IPS-NIHi11 (cell line): ENCODE data around the gene NANOS3.
A peak's percentile ranks its signal among the peaks of the same experiment; 100 is the strongest.

ENCODE experiments used
- DNase-seq: peaks from one replicate; pipeline ENCODE4 v3.0.0; 2012; ENCODE audit warnings: mixed read lengths, low spot score

NANOS3 gene

DNA sequence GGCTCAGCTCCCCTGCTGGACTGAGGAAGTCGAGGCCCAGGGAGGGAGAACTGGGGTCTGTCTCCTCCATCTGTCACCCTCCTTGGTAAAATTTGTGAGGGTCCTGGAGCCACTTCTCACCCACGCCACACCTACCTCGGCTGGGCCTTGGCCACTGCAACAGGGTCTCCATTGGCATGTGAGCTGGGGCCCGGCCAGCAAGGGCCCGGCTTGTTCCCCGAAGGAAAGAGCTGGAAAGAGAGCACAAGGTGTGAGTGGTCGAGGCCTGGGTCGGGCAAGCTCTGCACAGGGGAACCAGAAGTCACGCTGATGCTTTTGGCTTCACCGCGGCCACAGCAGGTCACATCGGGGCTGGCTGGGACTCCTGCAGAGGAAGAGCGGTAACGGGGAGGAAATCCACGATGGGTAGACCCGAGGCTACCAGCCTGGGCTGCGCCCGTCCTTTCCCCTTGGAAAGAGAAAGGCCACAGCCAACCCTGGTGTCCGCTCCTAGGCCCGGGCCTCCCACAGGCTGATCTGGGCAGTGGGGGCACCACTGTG is 9.0 kb downstream of the NANOS3 start:
- no peak for DNase-seq

DNA sequence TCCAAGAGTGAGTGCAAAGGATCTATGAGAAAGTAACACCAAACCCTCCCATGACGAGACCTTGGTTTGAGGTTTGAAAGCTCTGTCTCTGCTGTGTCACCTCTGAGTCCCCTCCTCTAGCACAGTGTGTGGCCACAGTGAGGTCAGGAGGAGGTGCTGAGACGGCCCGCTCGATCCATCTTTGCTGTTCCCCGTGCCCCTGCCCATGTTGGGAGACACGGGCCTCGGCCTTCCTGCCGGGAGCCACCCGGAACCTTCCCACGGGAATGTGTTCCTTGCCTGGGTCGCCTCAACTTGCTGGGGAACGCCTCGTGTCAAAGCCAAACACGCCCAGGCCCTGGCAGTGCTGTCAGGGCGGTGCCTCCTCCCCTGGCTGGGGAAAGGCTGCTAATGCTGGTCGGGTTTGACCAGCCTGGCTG is 10.1 kb downstream of the NANOS3 start:
- DNase-seq, result no peak

DNA sequence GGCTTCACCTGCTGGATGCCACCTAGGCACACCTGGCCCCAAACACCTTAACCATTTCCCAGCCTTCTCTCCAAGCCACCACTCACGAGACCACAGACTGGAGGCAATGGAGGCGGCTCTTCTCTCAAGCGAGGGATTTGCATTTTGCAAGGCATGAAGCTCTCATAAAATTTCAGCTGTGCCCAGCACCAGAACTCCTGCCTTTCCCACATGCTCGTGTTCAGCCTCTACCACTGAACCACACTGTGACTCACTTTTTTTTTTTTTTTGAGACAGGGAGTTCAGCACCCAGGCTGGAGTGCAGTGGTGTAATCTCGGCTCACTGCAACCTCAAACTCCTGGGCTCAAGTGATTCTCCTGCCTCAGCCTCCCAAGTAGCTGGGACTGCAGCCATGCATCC is 10.6 kb downstream of the NANOS3 start:
- DNase-seq, result no peak

DNA sequence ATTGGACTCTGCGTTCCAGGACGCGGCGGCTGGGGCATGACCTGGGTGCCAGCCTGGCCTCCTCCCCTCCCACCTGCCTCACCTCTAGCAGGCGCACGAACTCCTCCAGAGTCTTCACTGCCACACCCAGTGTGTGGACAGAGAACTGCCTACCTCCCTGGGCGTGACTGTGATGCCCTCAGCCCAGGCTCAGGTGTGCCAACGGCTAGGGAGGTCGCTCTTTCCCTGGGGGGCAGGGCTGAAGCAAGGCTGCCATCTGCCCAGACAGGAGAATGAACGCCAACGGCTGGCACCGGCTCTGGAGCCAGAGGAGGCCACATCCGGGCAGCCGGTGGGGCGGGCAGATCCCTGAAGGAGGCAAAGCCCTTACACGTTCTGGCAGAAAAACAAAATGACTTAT is 11.3 kb downstream of the NANOS3 start:
- no peak for DNase-seq

DNA sequence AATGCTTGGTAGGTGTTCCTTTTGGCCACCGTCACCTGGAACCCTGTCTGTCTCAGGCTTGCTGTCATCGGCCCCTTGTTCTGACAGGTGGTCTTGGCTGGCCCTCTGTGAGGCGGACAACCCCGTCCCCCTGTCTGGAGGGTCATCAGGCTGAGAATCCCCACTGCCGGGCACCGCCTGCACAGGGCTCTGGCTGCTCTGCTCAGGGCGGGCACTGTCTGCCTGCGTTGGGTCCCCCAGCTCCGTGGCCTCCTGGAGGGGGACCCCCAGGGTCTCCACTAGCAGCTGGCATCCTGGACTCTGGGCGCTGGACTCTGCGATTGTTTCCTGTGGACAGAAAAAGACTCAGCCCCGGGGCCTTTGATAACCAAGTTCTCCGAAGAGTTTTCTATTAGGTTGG is 13.2 kb downstream of the NANOS3 start:
- DNase-seq, result no peak

DNA sequence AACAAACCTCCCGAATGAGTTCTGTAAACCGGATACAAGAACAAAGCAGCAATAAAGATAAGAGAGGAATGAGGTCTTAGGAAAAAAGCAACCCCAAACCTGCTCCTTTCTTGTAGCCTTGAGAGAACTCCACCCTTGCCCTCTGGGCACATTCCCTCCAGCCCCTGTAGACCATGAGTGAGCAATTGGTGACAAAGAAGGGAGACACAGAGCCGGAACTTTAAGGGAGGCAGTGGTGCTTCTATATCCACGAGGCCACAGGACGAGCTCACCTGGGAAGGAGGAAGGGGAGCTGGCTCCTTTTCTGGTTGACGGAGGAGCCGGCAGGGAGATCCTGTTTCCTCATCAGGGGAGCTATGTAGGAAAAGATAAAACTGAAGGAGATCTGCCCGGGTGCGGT is 15.9 kb downstream of the NANOS3 start:
- no peak for DNase-seq

DNA sequence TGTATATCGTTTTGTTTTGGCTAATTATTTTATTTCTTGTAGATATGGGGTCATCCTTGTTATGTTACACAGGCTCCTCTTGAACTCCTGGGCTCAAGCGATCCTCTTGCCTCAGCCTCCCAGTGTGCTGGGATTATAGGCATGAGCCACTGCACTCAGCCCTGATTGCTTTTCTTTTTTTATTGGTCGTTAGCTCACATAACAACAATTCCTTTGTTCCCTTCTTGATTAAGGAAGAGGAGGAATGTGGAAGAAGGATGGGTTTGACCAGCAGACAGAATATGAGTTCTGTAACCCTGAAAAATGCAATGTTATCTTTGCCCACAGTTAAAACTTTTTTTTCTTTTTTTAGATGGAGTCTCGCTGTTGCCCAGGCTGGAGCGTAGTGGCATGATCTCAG is 17.6 kb downstream of the NANOS3 start:
- DNase-seq, result no peak

DNA sequence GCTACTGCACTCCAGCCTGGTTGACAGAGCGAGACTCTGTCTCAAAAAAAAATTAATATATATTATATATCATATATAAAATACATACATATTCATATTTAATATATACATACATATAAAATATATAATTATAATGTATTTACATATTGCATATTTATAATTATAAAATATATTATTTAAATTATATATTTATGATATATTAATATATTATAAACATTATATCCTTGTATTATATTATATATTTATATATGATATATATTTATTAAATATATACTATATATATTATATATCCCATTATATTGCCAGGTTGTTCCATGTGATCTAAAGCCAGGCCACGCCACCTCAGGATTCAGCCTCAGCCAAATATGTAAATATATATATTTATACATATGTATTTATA is 19.3 kb downstream of the NANOS3 start:
- DNase-seq, result no peak

DNA sequence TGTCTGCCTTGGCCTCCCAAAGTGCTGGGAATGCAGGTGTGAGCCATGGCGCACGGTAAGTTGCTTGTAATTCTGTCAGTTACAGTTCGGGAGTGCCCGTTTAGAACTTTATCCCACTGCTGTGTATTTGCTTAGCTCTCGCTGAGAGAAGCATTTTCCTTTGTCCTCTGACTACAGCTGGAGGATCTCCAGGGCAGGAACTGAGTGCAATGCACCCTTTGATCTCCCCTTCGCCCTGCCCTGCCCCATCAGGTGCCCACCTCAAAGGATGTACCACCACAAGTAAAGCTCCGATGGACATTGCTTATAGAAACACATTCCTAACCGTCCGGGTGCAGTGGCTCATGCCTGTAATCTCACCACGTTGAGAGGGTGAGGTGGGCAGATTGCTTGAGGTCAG is 22.5 kb downstream of the NANOS3 start:
- no peak for DNase-seq

DNA sequence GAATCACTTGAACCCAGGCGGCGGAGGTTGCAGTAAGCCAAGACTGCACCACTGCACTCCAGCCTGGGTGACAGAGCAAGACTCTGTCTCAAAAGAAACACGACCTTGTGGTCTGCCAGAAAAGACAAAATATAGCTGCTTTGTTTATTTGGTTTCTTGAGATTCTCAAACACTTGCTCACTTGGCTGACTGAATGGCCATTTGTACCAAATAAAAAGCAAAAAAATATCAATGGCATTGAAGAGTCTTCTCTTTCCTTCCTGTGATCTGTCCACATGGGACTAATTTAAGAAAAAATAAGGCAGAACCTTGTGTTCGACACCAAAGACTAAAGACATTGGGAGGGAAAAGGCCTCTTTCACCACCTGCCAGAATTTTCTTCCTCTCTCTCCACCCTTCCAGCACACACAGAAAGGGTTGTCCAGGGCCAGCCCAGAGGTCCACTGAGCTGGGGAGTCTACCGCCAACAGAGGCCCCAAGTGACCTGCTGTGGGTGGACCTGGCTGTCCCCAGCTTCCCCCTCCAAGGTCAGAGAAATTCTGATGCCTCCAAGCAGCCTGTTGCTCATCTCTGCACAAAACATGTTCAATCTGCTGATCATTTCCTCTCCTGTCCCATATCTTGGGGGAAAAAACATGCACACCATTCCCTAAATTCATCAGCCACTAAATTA is 23.1 kb downstream of the NANOS3 start:
- DNase-seq, result no peak

DNA sequence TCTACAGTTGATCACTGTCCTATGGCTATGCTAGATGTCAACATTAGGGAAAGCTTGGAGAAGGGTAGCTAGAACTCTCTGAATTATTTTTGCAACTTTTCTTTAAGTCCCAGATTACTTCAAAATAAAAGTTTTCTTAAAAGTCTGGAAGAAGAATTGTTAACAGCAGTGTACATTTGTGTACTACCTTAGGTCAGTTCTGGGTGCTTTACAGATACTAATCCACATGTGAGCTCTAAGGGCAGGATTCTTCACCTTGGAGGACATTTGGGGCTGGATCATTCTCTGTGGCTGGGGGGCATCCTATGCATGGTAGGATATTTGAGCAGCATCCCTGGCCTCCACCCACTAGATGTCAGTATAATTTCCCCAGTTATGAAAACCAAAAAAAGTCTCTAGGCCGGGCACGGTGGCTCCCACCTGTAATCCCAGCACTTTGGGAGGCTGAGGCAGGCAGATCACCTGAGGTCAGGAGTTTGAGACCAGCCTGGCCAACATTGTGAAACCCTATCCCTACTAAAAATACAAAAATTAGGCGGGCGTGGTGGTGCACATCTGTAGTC is 26.1 kb downstream of the NANOS3 start:
- DNase-seq, result no peak

DNA sequence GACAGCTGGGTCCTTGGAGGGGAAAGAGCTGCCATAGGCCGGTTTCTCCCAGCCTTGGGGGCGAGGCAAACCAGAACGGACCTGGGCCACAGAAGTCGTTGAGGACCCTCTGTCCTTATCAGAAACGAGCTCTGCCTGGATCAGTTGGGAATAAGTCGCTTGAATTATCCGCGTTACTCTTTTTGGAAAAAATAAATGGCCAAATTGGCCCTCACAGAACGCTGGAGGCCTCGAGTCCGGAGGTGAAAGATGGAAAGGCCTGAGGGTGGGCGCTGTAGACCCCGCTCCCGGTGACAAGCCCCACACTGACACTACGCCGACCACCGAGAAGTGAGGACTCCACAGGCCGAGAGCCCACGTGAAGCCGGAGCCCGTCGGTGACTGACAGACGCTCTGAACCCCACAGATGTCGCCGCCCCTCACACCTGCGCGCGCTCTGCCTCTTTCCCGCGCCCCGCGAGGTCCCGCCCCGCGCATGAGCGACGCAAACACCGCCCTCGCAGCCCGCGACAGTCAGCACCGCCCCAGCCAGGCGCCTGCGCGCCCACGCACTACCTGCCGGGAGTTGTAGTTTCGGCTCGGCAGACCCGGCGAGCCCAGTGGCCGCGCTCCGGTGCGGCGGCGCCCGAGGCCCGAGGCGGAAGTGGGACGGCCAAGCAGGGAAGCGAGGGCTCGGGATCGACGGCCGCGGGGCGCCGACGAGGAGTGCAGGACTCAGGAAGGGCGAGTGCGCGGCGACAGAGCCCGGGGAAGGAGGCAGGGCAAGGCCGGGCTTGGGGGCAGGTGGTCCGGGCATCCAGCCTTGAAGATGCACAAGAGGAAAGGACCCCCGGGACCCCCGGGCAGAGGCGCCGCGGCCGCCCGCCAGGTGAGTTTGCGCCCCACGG is 28.9 kb downstream of the NANOS3 start, which contains the start of the genes BRME1 and CC2D1A:
TSS of gene BRME1 (minus strand) at position 484 of the 887 bp plus-strand sequence. CDS start 1,225 bp downstream, outside the sequence.
TSS of gene CC2D1A (plus strand) at position 568 of the 887 bp plus-strand sequence. CDS start at position 809, 241 bp downstream.
- peak; percentile 100 for DNase-seq

DNA sequence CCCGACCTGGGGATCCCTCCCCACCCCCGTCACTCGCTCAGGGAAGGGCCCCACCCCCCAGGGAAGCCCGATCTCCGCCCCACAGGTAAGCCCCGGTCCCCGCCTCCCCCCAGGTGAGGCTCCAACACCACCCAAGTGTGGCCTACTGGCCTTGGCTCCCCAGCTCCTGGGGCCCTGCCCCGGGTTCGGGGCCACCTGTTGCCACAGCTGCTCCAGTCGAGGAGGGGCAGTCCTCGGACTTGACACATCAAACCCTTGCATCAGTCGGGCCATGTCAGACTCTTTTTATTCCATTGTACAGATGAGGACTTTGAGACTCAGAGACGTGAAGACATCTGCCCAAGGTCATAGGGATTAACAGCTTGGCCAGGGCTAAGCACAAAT is 29.6 kb downstream of the NANOS3 start:
- no peak for DNase-seq

DNA sequence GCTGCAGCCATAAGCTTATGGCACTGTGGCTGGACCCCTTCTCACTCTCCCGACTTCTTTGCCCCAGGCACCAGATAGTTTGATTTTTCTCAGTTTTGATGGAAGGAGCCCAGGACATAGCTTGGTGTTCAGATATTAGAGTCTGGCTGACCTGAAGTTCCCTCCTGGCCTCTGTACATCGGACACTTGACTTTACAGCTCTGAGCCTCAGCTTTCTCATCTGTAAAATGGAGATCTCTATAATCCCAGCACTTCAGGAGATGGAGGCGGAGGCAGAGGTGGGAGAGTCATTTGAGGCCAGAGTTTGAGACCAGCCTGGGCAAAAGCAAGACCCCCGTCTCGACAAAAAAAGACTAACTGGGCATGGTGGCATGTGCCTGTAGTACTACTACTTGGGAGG is 30.0 kb downstream of the NANOS3 start:
- DNase-seq, result no peak

DNA sequence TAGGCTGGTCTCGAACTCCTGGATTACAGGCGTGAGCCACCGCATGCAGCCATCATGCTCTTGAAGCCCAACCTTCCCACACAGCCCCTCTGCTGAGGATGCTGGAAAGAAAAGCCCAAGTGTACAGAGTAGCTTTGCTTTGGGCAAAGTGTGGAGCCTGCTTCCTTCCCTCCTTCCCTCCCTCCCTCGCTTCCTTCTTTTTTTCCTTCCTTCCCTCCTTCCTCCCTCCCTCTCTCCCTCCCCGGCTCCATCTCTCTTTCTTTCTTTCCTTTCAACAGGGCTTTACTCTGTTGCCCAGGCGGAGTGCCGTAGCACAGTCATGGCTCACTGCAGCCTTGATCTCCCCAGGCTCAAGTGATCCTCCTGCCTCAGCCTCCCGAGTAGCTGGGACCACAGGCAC is 31.7 kb downstream of the NANOS3 start:
- DNase-seq, result no peak

DNA sequence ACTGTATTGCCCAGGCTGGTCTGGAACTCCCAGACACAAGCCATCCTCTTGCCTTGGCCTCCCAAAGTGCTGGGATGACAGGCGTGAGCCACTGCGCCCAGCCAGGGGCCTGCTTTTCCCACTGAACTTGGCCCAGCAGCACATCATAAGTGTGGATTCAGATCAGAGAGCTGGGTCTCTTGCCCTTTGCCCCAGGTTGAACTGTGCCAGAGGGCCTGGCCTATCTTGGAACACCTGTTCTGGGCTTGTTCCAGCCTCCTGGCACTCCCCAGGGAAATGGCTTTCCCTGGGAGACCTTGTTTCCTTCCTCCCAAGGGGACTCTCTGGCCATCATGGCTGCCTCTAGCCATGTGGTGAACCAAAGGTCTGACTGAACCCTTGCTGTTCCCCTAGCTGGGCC is 32.5 kb downstream of the NANOS3 start:
- no peak for DNase-seq

DNA sequence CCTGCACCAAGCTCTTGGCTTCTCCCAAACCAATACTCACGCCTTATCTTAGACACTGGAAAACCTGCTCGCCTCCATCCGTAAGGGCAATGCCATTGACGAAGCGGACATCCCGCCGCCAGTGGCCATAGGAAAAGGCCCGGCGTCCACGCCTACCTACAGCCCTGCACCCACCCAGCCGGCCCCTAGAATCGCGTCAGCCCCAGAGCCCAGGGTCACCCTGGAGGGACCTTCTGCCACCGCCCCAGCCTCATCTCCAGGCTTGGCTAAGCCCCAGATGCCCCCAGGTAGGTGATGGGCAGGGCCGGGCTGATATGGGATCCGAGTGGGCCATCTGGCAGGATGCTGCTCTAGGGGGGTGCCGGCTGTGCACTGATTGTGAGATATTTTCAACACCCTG is 36.4 kb downstream of the NANOS3 start:
- DNase-seq, result no peak

DNA sequence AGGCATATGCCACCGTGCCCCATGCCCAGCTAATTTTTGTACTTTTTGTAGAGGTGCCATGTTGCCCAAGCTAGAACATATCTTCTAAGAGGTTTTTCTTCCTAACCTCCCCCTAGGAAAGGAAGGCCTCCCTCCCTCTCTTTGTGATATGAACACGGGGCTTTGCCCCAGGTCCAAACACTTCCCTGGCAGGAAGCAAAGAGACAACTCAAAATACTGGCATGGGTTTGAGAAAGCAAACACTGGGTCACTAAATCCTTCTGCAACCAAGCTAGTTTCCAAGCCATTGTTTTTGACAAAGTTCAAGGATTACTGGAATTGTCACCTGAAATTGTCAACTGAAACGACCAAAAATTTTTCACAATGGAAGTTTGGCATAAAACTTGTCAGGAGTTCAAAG is 37.8 kb downstream of the NANOS3 start:
- no peak for DNase-seq

DNA sequence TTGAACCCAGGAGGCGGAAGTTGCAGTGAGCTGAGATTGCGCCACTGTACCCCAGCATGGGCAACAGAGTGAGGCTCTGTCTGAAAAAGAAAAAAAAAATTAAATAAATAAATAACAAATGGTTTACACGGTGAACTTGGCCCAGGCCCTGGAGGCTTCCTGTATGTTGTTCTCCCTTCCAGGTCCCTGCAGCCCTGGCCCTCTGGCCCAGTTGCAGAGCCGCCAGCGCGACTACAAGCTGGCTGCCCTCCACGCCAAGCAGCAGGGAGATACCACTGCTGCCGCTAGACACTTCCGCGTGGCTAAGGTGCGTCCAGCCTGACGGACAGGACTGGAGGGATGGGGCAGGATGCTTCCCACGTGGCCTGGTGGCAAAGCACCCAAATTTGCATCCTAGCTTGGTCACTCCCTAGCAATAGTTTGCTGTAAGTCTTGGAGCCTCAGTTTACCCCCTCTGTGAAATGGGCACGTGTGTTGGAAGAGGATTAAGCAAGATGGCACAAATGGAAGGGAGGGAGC is 41.0 kb downstream of the NANOS3 start:
- no peak for DNase-seq

DNA sequence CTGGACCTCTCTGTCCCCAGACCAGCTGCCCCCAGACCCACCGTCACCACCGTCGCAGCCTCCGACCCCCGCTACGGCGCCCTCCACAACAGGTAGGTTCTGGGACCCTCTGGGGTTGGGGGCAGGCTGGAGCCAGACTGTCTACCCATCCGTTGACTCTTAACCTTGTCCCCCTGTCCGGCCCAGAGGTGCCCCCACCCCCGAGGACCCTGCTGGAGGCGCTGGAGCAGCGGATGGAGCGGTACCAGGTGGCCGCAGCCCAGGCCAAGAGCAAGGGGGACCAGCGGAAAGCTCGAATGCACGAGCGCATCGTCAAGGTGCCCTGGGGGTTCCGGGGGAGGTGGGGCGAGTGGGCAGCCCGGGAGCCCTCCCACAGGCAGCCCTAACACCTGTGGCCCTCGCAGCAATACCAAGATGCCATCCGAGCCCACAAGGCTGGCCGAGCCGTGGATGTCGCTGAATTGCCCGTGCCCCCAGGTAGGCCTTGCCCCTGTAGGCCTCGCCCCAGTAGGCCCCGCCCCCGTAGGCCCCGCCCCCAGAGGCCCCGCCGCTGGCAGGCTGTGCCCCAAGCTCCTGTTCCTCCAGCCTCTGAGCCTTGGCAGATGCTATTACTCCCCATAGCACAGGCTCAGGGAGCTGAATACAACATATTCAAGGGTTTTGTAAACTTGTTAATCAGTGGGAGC is 41.9 kb downstream of the NANOS3 start:
- peak; percentile 87 for DNase-seq

DNA sequence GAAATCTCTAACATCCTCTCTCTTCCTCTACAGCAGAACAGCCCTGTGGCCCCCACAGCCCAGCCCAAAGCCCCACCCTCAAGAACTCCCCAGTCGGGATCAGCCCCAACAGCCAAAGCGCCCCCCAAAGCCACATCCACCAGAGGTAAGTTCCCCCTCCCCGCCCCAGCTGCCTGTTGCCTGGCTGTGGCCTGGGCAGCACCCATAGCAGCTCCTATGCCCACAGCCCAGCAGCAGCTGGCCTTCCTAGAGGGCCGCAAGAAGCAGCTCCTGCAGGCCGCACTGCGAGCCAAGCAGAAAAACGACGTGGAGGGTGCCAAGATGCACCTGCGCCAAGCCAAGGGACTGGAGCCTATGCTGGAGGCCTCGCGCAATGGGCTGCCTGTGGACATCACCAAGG is 43.6 kb downstream of the NANOS3 start:
- no peak for DNase-seq
